Ovary (tissue), 9 donors: ENCODE results near the gene ATP2B2. TPM values are rescaled to one million over a fixed set of nuclear protein-coding genes. Genes with fewer than 3 reads are reported as not detected.

ENCODE experiments used
- DNase-seq, 5 donors: peaks; one replicate each; pipeline ENCODE4 v3.0.0-alpha.2; 2019 to 2020
- H3K27ac ChIP-seq, 2 donors: fragments of 200-600 bp; one replicate each; pipeline versions ENCODE4 v1.5.1 to v1.8.0; 2019 to 2022
- H3K27me3 ChIP-seq: fragments of 200-600 bp; one replicate; pipeline ENCODE4 v1.8.0; 2022
- H3K36me3 ChIP-seq: fragments of 200-600 bp; sonication (generic); one replicate; pipeline ENCODE4 v1.5.1; 2019
- H3K4me1 ChIP-seq: one replicate; pipeline ENCODE4 v1.8.1; 2013; ENCODE audit warnings: mild to moderate bottlenecking, moderate library complexity; ENCODE audit not compliant: insufficient read depth
- H3K4me3 ChIP-seq: fragments of 200-600 bp; sonication (generic); one replicate; pipeline ENCODE4 v1.5.1; 2017
- H3K9me3 ChIP-seq, 2 donors: fragments of 200-600 bp in 1 of 2; sonication (generic) in 1 of 2; one replicate each; pipeline versions ENCODE4 v1.5.1 to v1.8.1; 2013 to 2019; ENCODE audit warnings: mild to moderate bottlenecking in 1 of 2, moderate library complexity in 1 of 2
- EP300 ChIP-seq: sonication (generic); formaldehyde crosslinking; IDR thresholded peaks from one replicate; pipeline ENCODE4 v1.6.1; 2017; ENCODE audit warnings: antibody characterized with exemption
- POLR2A ChIP-seq: fragments of 450-650 bp; IDR thresholded peaks from one replicate; pipeline ENCODE4 v1.6.1; 2017; ENCODE audit warnings: antibody characterized with exemption, mild to moderate bottlenecking, moderate library complexity
- WGBS, 3 donors: extraction: QIAGEN DNeasy Blood & Tissue Kit in 1 of 3; methylation state at CpG; one replicate each; pipeline versions ENCODE4 v1.1.5 to v1.1.7; 2013 to 2017; 5-methylcytosine and 5-hydroxymethylcytosine counted together
- intact Hi-C, 4 donors: fragments of 100-400 bp; cut with DNase I; formaldehyde crosslinking; loops; one replicate each; pipeline versions ENCODE4 v1.11.0 to v1.15.1; 2022 to 2023
- polyA plus RNA-seq, 2 donors: library from polyadenylated mRNA; stranded (reverse); fragments of 200-250 nt in 1 of 2; fragments of 350-450 nt in 1 of 2; fragmentation: Illumina TruSeq in 1 of 2; extraction: RNeasy Lipid Tissue Mini Kit (QIAGEN cat#74804) in 1 of 2; gene quantifications; one replicate each; pipeline ENCODE4 v1.2.3, GENCODE V29; 2013 to 2014
- total RNA-seq, 7 donors: library from RNA; depleted of rRNA in 2 of 7; stranded (reverse); fragments of >200 nt in 2 of 7; fragmentation: NEBNext Ultra II Directional in 3 of 7; extraction: Animal tissue kit (Norgen Biotek cat#: 25700) in 3 of 7; gene quantifications; one replicate each; pipeline versions ENCODE4 v1.1.0 to v1.2.4, GENCODE V29; 2016 to 2023
- TF ChIP-seq, protein P1 (sequence below), 3 donors: fragments of 450-650 bp in 2 of 3; fragments of 200-600 bp in 1 of 3; IDR thresholded peaks; one replicate each; pipeline versions ENCODE4 v1.5.1 to v1.8.0; 2016 to 2022; ENCODE audit warnings: antibody characterized with exemption in 3 of 3, mild to moderate bottlenecking in 1 of 3
- donor health status: DM: no; HTN: no; CAD: no; lungs with moderate emphysema.
- donor health status: DM: no; HTN: no; CAD: no.
- donor health status: Bipolar disorder and iron deficiency.
- donor health status: DM: yes; HTN: yes; CAD: no.
- donor health status: DM: no; HTN: no; CAD: no.
- donor health status: DM: yes; HTN: yes; CAD: no.

Gene ATP2B2
- total and polyA plus RNA-seq, 9 donors: 0.05 to 11.6 (median 0.52) TPM; not detected in 2

DNA sequence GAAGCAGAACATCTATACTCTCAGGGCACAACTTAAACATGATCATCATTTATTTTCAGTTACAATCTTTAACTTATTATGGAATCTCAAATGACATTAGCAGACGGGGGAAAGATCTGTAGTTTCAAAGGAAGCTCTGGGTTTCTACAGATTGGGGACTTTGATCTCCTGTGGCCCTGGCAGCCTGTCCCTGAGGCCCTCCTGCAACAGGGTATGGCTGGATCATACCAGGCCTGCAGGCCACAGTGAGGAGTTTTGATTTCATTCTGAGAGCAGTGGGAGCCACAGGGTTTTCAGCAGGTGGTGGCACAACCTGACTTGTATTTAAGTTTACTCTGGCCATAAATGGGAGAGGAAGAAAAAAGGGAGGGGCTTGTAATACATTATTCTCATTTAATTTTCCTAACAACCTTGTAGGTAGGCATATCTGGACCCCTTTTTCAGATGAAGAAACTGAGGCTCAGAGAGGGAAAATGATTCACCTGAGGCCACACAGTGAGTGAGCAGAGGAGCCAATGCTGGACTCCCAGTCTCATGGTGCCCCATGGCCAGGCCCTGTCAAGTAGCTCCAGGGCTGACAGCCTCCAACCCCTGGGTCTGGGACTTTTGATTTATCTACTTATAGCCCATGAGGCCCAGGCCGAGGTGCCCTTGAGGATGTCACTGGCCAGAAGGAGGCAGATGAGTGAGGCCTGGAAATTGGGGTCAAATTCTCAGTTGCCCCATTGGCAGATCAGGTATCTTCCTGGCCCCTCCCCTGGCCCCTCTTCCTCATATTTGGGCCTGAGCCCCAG, 71.0 kb downstream of the ATP2B2 start:
- Histone ChIP-seq H3K4me1 (no peaks in the 10 kb centered on the region), H3K4me3 (no peak overlapping the region), H3K27me3 (no peaks in the 10 kb centered on the region), H3K27ac (no peak overlapping the region), H3K36me3 (no peaks in the 10 kb centered on the region), H3K9me3 (no peaks in the 10 kb centered on the region)
- no peak for DNase-seq
- intact Hi-C loops: no loop called here
- 61 to 72% (median 70%) methylated on average over 2 of the region's 2 CpGs for WGBS, 3 donors
- TF ChIP-seq EP300: no peak
- TF ChIP-seq, protein P1, sequence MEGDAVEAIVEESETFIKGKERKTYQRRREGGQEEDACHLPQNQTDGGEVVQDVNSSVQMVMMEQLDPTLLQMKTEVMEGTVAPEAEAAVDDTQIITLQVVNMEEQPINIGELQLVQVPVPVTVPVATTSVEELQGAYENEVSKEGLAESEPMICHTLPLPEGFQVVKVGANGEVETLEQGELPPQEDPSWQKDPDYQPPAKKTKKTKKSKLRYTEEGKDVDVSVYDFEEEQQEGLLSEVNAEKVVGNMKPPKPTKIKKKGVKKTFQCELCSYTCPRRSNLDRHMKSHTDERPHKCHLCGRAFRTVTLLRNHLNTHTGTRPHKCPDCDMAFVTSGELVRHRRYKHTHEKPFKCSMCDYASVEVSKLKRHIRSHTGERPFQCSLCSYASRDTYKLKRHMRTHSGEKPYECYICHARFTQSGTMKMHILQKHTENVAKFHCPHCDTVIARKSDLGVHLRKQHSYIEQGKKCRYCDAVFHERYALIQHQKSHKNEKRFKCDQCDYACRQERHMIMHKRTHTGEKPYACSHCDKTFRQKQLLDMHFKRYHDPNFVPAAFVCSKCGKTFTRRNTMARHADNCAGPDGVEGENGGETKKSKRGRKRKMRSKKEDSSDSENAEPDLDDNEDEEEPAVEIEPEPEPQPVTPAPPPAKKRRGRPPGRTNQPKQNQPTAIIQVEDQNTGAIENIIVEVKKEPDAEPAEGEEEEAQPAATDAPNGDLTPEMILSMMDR (IDR thresholded peaks at IDR 0.05): no peak

DNA sequence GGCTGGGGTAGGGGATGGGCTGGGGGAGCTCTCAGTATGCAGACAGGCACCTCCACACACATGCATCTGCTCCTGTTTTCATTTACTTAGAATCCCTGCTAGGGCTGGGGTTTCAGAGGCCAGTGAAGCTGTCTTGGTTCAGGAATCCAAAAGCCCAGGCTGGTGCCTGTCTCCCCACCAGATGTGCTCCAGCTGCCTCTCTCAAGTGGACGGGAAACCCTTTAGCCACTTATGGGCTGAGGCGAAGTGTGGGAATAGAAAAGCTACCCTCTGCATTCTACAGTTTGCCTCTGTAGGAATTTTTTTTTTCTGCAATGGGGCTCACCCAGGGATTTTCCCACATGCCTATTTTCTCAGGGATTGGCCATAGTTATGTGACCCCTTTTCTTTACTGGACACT, 72.5 kb downstream of the ATP2B2 start:
- H3K4me3 ChIP-seq: no peak overlapping the region
- DNase-seq: no peak
- no peaks in the 10 kb centered on the region for H3K9me3 ChIP-seq
- WGBS, 3 donors: 19 to 34% (median 23%) methylated on average over 2 of the region's 2 CpGs
- H3K27me3 ChIP-seq: no peaks in the 10 kb centered on the region
- TF ChIP-seq, protein P1 (IDR thresholded peaks at IDR 0.05): no peak
- TF ChIP-seq POLR2A: no peak
- TF ChIP-seq EP300: no peak
- no peak overlapping the region for H3K27ac ChIP-seq
- H3K4me1 ChIP-seq: no peaks in the 10 kb centered on the region
- intact Hi-C loops: no loop called here
- no peaks in the 10 kb centered on the region for H3K36me3 ChIP-seq

DNA sequence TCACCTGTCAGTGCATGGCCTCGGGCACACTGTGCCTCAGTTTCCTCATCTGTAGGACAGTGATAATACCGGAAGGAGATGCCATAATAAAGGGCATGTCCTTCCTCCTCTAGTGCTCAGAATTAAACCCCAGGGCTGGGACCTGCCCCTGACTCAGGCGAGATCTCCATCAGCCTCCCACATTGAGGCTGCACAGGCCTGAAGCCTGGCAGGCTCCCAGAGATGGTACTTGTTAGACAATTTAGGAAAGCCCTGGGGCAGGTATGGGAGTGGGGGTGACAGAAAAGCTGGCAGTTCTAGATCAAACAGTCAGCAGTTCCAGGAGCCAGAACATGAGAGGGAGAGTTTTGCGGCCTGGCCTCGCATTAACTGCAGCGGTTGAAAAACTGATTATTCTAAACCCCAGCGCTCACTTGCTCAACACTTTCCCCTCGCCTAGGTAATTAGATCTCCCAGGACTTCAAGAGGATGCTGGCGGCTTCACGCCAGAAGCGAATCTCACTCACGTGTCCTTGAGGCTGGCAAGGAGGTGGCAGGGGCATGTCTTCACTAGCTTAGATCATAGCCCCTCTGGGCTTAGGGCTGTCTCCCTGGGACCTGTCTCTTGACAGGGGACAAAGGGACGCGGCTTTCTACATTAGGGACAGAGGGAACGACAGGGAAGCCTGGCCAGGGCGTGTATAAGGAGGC, 73.1 kb downstream of the ATP2B2 start:
- no peak for TF ChIP-seq POLR2A
- TF ChIP-seq, protein P1 (IDR thresholded peaks at IDR 0.05): no peak
- no peak for TF ChIP-seq EP300
- Histone ChIP-seq H3K27ac (no peak overlapping the region), H3K27me3 (no peaks in the 10 kb centered on the region), H3K36me3 (no peaks in the 10 kb centered on the region), H3K9me3 (no peaks in the 10 kb centered on the region), H3K4me1 (no peaks in the 10 kb centered on the region), H3K4me3 (no peak overlapping the region)
- WGBS, 3 donors: 71 to 84% (median 75%) methylated on average over 16 of the region's 16 CpGs
- no peak for DNase-seq
- intact Hi-C loops: no loop called here

DNA sequence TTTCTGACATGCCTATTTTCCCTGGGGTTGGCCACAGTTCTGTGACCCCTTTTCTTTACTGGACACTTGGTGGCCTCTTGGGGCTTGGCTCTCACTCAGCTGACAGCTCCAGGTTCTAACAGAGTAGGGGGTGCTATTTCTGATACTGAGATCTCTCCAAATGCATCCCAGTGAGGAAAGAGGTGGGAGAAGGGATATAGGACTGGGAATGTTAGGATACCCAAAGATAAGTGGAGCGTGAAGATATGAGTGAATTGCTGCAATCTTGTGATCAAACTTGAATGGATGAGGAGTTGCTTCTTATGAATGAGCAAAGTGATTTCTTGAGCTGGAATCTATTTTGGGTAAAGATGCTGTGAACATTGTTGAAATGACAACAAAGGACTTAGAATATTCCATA, 74.6 kb downstream of the ATP2B2 start:
- no peaks in the 10 kb centered on the region for H3K4me1 ChIP-seq
- H3K27me3 ChIP-seq: no peaks in the 10 kb centered on the region
- H3K9me3 ChIP-seq: no peaks in the 10 kb centered on the region
- no peak overlapping the region for H3K4me3 ChIP-seq
- DNase-seq: no peak
- H3K27ac ChIP-seq: no peak overlapping the region
- intact Hi-C loops: no loop called here
- TF ChIP-seq, protein P1 (IDR thresholded peaks at IDR 0.05): no peak
- TF ChIP-seq EP300 (no peak), POLR2A (no peak)
- 84 to 92% (median 92%) methylated on average over 1 of the region's 1 CpG for WGBS, 3 donors
- H3K36me3 ChIP-seq: no peaks in the 10 kb centered on the region
